ENCODE results near the gene NXPH1. TPM values are rescaled to one million over a fixed set of nuclear protein-coding genes. Genes with fewer than 3 reads are reported as not detected.

NXPH1 gene
- total RNA-seq, 4 donors from 2014 or later: not detected

DNA sequence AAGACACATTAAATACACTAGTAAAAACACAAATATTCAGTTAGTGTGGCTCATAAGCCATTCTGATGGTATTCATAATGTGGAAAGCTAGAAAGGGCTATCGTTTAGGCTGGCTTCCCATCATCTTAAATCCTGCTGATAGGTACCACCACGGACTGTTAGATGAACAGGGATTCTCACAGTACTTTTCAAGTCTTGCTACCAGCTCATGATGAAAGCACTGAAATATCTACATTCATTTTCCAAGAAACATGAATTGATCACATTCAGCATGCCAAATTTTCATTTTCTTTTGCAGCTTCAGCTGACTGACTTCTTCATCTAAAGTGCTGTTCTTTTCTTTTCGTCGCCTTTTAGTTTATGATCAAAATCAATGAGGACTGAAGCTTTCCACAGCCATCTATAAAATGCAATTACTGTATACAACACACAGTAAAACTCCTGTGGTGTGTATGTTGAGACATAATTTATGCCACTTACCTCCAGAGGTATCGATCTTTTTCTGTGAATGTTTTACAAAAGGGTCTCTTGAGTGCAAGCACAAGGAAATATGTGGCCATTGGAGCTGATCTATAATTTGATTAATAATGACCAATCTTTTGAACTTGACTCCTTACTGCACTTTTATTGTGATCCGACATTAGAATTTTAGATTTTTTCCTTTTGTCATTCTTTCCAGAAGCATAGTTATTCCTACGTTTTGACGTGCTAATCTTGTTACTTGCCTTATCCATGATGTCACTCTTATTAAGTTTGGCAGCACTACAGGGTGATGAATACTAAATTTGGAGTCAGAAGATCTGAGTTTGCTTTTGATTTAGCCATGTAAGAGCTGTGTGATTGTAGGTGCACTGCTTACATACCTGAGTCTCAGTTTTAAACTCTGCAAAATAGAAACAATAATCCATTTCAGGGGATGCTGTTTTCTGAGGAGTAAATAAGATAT, 58.4 kb downstream of the NXPH1 start:
- TF ChIP-seq, protein P1, sequence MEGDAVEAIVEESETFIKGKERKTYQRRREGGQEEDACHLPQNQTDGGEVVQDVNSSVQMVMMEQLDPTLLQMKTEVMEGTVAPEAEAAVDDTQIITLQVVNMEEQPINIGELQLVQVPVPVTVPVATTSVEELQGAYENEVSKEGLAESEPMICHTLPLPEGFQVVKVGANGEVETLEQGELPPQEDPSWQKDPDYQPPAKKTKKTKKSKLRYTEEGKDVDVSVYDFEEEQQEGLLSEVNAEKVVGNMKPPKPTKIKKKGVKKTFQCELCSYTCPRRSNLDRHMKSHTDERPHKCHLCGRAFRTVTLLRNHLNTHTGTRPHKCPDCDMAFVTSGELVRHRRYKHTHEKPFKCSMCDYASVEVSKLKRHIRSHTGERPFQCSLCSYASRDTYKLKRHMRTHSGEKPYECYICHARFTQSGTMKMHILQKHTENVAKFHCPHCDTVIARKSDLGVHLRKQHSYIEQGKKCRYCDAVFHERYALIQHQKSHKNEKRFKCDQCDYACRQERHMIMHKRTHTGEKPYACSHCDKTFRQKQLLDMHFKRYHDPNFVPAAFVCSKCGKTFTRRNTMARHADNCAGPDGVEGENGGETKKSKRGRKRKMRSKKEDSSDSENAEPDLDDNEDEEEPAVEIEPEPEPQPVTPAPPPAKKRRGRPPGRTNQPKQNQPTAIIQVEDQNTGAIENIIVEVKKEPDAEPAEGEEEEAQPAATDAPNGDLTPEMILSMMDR (IDR thresholded peaks at IDR 0.05): no peak
- Histone ChIP-seq H3K27ac (no peak overlapping the region), H3K4me3 (no peak overlapping the region), H3K36me3 (no peaks in the 10 kb centered on the region), H3K27me3 (no peaks in the 10 kb centered on the region), H3K9me3 (no peaks in the 10 kb centered on the region), H3K4me1 (no peaks in the 10 kb centered on the region)
- no peak for DNase-seq (ENCODE audit: low spot score in 2 of 2)
- WGBS: 87% methylated on average over 8 of the region's 8 CpGs

- H3K9me3 ChIP-seq: no peaks in the 10 kb centered on the region
- no peaks in the 10 kb centered on the region for H3K4me1 ChIP-seq
- H3K27ac ChIP-seq: no peak overlapping the region
- no peak overlapping the region for H3K4me3 ChIP-seq
- TF ChIP-seq EP300 (IDR thresholded peaks at IDR 0.05): no peak
- no peak for TF ChIP-seq POLR2A (IDR thresholded peaks at IDR 0.05)
- TF ChIP-seq, protein P1 (IDR thresholded peaks at IDR 0.05): no peak
- no peak for TF ChIP-seq POLR2AphosphoS5 (IDR thresholded peaks at IDR 0.05)
- H3K36me3 ChIP-seq: no peaks in the 10 kb centered on the region
- H3K27me3 ChIP-seq: no peaks in the 10 kb centered on the region
- DNase-seq (ENCODE audit: low spot score in 2 of 2): no peak
These were observed 65.7 kb downstream of the NXPH1 start for GRCh38 chr7:8499128-8499527.

- no peaks in the 10 kb centered on the region for H3K4me1 ChIP-seq
- DNase-seq (ENCODE audit: low spot score in 2 of 2): no peak
- TF ChIP-seq EP300 (IDR thresholded peaks at IDR 0.05): no peak
- TF ChIP-seq POLR2A (IDR thresholded peaks at IDR 0.05): no peak
- TF ChIP-seq POLR2AphosphoS5 (IDR thresholded peaks at IDR 0.05): no peak
- TF ChIP-seq, protein P1 (IDR thresholded peaks at IDR 0.05): no peak
These were observed 66.9 kb downstream of the NXPH1 start for GRCh38 chr7:8500286-8500685.

GRCh38 chr7:8507566-8507965, 74.2 kb downstream of the NXPH1 start:
- no peak for TF ChIP-seq POLR2AphosphoS5 (IDR thresholded peaks at IDR 0.05)
- 48% methylated on average over 2 of the region's 2 CpGs for WGBS
- no peaks in the 10 kb centered on the region for H3K9me3 ChIP-seq
- no peak overlapping the region for H3K27ac ChIP-seq
- DNase-seq (ENCODE audit: low spot score in 2 of 2): no peak
- H3K4me3 ChIP-seq: no peak overlapping the region
- no peaks in the 10 kb centered on the region for H3K27me3 ChIP-seq
- H3K4me1 ChIP-seq: no peaks in the 10 kb centered on the region
- H3K36me3 ChIP-seq: no peaks in the 10 kb centered on the region

More at GRCh38 chr7:8500286-8500685, 66.9 kb downstream of the NXPH1 start:
- no peaks in the 10 kb centered on the region for H3K36me3 ChIP-seq
- 26% methylated on average over 2 of the region's 2 CpGs for WGBS
- no peak overlapping the region for H3K27ac ChIP-seq
- no peaks in the 10 kb centered on the region for H3K9me3 ChIP-seq
- H3K4me3 ChIP-seq: no peak overlapping the region
- no peaks in the 10 kb centered on the region for H3K27me3 ChIP-seq

- TF ChIP-seq POLR2AphosphoS5 (IDR thresholded peaks at IDR 0.05) (no peak), POLR2A (IDR thresholded peaks at IDR 0.05) (no peak), EP300 (IDR thresholded peaks at IDR 0.05) (no peak)
- TF ChIP-seq, protein P1 (IDR thresholded peaks at IDR 0.05): no peak
- H3K9me3 ChIP-seq: no peaks in the 10 kb centered on the region
- no peak overlapping the region for H3K4me3 ChIP-seq
- no peaks in the 10 kb centered on the region for H3K4me1 ChIP-seq
- H3K27me3 ChIP-seq: no peaks in the 10 kb centered on the region
- no peaks in the 10 kb centered on the region for H3K36me3 ChIP-seq
- WGBS: 75% methylated on average over 1 of the region's 1 CpG
- DNase-seq (ENCODE audit: low spot score in 2 of 2): no peak
- H3K27ac ChIP-seq: no peak overlapping the region
These were observed 76.2 kb downstream of the NXPH1 start for GRCh38 chr7:8509621-8510020.
